Activated T-cell treated with anti-CD3 and anti-CD28 coated beads for 4 hours (primary cell): ENCODE measurements around the gene CYTH2.

Source experiments
- DNase-seq: peaks from one replicate; pipeline ENCODE4 v3.0.0-alpha.2; 2020

Gene CYTH2

DNA sequence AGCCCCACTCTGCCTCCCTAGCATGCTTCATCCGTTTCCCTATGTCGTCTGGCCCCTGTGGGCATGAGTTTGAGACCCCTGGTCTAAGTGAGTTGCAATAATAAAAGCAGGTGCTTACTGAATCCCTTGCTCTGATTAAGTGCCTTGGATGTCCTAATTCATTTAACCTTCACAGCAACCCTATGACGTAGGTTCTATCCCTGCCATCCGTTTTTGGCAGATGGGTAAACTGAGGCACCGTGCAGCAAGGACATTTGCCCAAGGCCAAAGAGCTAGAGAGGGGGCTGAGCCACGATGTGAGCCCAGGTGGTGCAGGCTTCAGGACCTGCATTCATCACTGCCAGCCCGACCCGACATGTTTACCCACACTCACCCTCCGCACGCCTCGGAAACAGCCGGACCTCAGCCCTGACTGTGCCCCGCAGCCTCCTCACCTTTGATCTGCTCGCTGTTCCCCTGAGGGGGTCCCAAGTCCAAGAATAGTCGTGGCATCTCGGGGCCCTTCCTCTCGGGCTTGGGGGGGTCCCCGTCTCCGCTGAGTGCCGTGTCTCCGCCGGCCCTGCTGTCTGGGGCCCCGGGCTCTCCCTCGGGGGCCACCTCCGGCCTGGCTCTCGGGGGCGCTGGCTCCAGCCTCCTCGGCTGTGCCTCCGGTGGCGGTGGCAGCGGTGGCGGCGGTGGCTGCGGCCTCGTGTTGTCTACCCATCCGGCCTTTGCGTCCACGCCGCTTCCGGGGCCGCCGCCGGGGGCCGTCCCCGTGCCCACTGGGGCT, 28.0 kb downstream of the CYTH2 start:
- no peak for DNase-seq

DNA sequence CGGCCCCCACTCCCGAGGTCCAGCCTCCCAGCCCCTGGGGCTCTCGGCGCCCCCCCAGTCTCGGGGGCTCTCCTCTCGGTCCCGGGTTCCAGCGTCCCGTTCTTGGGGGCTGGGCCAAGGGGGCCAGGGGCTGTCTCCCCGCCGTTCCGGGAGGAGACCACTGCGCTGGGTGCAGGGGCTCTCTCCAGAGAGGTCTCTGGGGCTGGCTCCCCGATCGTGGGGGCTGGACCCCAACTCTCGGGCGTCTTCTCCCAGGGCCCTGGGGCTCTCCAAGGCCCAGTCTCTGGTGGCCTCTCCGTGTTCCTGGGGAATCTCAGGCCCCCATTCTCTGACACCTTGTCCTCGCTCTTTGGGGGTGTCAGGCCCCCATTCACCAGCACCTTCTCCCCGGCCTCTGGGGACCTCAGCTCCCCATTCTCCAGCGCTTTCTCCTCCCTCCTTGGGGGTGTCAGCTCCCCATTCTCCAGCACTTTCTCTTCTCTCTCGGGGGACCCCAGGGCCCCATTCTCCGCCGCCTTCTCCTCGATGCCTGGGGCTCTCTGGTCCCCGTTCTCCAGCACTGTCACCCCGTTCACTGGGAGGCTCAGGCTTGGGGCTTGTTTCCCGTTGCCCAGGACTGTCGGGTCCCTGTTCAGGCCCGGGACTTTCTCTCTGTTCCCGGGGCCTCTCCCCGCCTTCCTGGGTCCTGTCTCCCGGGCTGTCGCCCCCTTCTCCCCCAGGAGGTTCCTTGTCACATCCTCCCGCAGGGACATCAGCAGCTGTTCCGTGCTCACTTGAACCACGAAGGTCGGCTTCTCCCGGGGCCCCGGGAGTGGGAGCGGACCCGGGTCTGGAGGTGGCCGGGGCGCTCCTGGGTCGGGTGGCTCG, 28.8 kb downstream of the CYTH2 start:
- no peak for DNase-seq

DNA sequence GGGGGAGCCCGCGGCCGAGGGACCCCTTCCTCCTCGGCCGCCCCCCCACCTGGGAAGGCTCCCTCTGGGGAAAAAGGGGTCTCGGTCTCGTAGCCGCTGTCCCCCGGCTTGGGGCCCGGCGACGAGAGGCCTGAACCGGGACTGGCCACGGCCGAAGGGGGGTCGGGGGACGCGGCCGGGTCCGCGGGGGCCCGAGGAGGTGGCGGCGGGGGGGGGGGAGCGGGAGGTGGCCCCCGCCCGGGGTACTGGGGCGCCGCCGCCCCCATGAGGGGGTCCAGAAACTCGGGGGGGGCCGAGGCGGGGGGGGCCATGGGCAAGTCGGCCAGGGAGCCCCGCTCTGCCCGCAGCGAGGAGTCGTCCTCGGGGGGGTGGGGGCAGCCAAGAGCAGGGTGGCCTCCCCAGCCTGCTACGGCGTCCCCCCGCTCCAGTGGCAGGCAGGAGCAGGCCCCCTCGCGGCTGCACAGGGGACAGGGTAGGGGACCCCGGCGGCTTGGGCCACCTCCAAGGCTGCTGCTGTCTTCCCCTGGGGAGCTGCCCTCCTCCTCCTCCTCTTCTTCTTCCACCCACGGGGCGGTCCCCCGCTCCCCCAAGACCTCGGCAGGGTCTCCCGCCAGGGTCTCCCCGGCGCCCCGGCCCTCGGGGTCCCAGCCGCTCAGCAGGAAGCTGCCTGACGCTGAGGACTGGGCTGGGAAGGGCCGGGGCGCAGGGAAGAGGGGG, 29.6 kb downstream of the CYTH2 start:
- no peak for DNase-seq

DNA sequence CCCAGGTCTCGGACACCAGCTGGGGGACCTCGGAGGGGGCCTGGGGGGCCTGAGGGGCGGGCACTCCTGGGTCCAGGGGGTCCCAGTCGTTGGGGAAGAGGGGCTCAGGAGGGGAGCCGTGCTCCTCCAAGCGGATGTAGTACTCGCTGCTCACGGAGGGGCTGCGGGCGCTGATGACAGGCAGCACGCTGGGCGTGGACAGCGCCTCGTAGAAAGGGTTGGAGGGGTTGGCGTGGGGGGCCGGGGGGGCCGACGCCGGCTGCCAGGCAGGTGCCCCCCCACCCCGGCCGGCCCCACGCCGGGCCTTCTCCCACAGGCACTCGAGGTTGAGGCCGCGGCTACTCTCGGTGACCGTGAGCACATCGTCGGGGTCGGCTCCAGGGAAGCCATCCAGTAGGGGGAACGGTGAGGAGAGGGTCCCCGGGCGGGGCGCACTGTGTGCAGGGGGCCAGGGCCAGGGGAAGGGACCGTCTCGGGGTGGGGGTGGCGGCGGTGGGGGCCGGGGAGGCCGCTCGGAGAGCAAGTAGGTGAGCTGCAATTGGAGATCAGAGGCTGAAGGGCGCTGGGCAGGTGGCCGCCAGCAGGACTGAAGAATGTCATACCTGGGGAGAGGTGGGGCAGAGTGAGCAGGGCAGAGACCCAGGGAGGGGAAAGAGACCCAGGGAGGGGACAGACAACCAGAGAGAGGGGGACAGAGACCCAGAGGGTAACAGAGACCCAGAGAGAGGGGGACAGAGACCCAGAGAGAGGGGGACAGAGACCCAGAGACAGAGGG, 30.3 kb downstream of the CYTH2 start:
- DNase-seq: no peak

DNA sequence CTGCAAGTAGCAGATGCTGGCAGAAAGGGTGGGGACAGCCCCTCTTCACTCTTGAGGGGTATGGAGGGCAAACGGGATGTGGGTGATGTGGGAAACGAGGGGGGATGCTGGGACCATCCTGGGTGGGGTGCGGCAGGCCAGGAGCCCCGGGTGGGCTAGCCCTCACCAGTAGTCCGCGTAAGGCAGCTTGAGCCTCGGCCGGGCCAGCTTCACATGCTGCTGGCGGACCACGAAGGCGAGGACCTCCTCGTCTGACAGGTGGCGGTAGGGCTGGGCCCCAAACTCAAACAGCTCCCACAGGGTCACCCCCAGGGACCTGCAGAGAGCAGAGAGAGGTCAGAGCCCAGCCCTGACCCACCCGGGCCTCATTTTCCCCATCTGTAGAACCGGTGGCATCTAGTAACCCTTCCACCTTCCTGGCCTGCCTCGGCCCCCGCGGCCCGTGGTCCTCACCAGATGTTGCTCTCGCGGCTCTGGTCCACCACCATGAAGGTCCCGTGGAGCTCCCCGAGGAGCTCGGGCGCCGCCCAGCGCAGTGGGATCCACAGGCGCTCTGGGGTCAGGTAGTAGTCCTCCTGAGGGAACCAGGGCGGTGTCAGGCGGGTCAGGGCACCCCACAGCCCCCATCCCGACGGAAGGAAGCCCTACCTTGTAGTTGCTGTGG, 31.8 kb downstream of the CYTH2 start:
- no peak for DNase-seq

DNA sequence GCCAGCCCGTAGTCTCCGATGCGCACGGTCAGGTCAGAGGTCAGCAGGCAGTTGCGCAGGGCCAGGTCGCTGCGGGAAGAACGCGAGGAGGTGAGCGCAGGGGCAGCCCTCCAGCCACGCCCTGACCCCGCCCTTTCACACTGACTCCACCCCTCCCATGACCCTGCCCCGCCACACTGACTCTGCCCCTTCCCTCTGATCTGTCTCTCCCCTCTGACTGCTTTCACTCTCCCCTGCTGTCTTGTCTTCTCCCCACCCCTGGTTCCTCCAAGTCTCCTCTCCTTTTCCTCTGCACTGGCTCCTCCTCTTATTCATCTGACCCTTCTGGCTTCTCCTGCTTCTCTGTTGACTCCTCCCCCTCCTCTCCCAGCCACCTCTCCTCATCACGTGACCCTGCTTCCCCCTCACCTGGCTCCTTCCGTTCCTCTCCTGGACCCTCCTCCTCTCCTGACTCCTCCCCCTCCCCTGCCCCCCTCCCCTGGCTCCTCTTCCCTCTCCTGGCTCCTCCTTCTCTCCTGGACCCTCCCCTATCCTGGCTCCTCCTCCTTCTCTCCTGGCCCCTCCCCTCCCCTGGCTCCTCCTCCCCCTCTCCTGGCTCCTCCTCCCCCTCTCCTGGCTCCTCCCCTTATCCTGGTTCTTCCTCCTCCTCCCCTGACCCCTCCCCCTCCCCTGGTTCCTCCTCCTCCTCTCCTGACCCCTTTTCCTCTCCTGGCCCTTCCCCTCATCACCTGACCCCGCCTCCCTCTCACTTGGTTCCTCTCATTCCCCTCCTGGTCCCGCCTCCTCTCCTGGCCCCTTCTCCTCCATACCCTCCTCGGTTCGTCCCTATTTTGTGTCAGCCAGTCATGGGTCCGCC, 32.6 kb downstream of the CYTH2 start:
- DNase-seq: peak; percentile 57

DNA sequence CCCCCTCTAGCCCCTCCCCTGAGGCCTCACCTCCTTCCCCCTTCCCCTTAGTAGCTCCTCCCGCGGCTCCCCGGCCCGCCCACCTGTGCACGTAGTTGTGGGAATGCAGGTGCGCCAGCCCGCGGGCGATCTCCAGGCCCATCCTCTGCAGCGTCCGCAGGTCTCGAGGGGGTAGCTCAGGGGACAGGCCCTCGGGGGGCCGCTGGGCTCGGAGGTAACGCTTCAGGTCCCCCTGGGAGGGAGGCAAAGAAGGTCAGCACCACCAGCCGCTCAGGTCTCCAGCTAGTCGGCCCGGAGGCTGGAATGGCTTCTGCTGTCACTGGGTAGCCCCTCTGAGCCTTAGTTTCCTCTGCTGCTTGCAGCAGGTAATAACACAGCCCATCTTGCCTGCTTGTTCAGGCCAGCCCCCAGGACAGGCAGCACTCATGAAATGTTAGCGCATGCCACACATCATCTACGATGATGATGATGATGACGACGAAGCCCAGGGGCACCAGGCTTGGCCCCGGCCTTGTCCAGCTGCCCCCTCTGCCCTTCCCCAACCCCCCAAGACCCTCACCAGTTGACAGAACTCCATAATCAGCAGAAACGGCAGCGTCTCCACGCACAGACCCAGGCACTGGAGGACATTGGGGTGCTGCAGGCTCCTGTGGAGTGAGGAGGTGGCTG, 33.3 kb downstream of the CYTH2 start:
- DNase-seq: no peak

DNA sequence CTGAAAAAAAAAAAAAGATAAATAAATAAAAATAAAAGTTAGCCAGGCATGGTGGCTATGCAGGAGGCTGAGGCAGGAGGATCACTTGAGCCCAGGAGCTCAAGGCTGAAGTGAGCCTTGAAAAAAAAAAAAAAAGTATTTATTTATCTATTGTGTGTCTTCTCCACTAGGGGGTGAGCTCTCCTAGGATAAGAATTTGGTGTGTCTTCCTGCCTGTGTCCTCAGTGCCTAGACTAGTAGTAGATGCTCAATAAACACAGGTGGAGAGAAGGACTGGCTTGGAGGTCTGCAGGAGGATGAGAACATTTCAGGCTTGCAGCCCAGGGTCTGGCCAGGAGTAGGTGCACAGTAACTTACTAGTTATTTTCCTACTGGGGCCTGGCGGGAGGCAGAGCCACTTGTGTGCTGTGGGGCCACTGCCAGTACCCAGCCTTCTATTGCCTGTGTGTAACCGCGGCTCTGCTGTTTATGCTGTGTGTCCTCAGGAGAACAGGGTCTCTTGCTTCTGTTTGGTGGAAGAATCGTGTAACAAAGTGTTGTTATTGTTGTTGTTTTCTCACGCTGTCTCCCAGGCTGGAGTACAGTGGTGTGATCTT, 37.1 kb downstream of the CYTH2 start:
- DNase-seq: no peak

DNA sequence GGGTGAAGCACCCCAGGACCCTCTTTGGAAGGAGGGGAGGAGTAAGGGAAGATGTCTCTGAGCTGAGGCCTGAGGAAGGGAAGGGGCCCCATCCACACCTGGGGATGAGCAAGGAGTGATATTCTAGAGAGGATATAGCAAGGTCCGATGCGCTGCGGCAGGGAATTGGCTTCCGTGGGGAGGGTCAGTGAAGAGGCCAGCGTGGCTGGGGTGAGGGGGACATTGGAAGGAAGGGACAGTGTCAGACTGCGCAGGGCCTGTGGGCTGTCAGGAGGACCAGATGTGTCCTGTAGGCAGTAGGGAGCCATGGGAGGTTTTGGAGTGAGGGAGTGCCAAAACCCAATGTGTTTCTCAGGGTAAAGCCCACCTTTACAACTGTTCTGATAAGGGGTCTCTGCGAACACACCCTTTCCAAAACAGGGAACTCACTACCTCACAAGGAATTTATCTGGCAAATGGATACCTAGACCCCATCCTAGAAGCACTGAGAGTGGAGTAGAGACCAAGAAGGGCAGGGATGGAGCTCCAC, 38.8 kb downstream of the CYTH2 start:
- no peak for DNase-seq

DNA sequence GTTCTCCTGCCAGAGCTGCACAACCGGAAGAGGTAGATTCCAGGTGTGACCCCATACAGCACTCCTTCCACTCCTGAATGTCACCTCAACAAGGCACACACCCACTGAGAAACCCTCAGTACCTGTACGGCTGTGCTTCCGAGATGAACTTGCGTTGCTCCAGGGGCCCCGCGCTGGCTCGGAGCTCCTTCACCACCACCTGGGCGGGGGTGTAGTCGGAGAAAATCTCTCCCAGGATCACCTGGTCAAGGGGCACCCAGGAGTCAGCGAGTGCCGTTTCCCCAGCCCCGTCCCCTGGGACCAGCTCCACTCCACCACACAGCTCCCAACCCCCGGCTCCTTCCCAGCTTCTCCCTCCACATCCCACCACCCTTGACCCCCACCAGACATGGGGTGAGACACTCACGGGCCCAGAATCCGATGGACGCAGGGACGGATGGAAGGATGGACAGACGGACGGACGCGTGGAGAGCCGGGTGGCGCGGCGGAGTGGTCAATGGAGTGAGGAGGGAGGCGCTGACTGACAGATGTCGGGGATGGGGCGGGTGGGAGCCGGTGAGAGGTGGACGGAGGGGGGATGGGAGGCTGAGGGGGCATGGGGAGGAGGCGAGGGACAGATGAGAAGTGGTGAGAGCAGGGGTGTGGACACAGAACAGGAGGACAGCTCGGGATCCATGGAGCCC, 39.7 kb downstream of the CYTH2 start:
- no peak for DNase-seq

DNA sequence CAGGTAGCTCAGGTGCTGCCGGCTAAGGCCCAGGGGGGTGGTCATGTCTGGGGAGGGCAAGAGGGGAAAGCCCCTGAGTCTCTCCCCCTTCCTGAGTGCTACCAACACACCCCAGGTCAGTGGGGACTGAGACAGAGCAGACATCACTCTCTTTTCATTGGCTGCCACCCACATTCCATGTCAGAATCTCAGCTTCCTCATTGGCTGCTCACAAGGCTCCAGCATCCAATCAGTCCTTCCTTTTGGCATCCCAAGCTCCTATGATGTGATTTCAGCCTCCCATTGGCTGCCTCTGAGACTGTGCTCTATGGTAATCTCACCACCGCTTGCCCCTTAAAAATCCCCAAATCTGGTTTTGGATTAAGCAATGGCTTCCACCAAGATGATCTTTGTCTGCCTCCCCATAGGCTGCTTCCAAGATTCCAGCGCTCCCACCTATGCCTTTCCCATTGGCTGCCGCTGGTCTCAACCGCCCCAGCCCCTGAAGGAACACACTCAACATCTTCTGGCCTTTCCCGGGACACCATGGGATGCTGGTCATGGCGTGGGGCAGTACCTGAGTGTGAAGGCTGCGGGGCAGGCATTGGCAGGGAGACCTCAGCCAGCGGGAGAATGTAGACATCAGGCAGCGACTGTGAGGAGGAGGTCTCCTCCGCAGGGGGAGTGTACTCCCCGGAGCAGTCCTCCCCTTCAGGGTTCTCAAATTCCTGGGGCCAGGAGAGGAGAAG, 40.5 kb downstream of the CYTH2 start:
- no peak for DNase-seq

DNA sequence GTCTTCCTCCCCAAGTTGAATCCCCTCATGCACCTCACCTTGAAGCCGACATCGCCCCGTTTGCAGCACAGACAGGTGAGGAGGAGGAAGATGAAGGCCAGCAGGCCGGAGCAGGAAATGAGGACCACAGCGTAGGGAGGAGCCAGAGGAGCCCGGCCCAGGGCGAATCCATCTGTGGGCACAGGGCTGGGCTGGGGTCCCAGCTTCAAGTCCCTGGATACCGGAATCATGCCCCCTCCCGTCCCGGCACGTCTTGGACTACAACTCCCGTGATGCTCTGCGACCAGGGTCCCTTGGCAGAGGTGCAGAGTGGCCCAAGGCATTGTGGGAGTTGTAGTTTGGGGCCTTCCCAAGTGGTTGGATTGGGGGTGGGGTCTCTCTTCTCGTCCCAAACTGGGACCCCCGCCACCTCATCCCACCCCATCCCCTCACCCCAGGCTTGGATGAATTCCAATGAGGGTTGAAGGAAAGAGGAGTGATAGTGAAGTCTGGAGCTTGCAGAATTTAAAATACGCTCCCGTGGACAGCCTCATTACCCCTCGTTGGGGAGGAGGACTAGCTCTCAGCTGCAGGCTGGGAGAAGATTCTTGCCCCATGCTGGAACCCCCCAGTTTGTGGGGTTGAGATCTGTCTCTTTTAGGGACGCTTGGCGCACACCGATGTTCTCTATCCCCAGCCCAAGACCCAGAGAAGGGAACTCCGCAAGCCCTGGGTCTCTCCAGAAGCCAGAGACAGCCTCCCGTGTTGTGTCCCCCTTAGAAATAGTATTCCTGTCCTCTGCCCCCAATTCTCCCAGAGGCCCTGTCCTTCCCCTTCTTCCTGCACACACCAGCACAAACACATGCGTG, 41.5 kb downstream of the CYTH2 start:
- peak; percentile 73 for DNase-seq

DNA sequence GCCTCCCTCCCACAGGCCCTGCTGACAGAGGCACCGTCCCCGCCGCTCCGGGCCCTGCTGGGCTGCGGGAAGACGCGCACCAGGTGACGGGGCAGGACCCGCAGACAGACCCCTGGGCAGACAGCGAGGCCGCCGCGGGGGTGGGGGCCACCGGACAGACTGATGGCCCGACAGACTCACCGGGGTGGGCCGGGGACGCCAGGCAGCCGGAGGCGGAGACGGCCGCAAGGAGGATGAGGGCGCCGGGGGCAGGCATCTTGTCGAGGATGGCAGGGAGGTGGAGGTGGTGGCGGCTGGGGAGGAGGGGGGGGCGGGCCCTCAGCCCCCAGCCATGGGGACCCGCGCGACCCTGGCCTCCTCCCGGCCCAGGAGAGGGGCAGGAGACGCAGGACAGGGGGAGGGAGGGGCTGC, 42.2 kb downstream of the CYTH2 start:
- DNase-seq: no peak

DNA sequence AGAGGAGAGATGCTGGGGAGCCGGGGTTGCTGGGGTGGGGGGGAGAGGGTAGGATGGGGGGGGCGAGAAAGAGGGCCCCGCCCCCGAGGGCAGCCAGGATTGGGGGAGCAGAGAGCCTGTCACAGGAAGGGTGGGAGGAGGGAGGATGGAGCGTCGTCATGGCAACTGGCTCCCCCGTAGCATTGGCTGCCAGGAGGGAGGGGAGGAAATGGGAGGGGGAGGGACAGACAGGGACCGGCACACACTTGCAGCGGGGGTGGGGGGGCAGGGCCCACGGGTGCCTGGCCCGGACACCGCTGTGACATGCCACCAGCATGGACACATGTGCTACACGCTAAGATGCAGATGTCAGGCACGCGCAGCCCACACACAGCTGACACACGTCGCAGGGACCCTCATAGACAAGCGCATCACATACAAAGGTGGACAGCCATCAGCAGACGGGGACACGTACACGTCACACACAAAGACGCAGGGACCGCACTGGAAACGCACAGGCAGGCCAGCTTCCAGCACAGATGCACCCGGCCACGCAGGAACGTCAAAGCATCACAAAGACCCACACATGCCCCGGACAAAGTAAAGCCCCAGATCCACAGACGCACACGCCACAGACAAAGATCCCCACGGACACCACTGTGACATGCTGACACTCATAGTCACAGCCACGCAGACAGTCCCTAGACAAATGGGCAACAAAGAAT, 42.8 kb downstream of the CYTH2 start, which contains the start of gene LMTK3:
Gene LMTK3 (minus strand): TSS at position 36 of the 704 bp plus-strand sequence. CDS start 259 bp downstream, outside the sequence.
- peak; percentile 66 for DNase-seq

DNA sequence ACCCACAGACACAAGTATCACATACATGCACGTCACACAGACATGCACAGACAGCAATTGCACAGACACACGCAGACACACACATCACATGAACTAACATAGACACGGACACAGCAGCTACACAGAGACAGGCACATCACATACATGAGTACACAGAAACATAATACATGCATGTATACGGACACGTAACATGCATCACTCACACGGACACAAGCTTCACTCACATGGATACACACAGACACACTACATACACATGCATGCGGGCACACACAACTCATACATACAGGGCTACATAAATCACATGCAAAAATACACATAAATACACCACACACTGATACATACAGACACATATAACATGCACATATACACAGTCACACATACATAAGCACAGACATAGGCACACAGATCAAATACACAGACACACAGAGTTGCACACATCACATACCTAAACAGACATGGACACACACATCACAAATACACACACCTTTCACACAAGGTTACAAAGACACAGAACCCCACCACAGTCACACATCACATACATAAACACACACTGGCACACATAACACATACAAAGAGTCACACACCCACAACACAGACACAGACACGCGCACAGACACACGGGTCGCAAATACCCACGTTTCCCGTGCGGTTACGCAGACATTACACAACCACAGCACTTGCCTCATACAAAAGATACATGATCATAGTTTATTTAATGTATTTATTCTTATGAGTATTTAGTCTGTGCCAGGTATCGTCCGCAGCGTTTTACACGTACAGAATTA, 43.5 kb downstream of the CYTH2 start:
- DNase-seq: no peak
